ENCODE data around the gene OPN5.

Gene OPN5

GRCh38 chr6:47789553-47789952, 7.7 kb downstream of the OPN5 start:
- no peak for DNase-seq

- no peak for DNase-seq
These were observed 10.4 kb downstream of the OPN5 start for GRCh38 chr6:47792216-47792733.

- DNase-seq: no peak
These were observed 12.8 kb downstream of the OPN5 start for GRCh38 chr6:47794577-47795135.

- no peak for DNase-seq
These were observed 20.2 kb downstream of the OPN5 start for GRCh38 chr6:47801984-47802383.

GRCh38 chr6:47804821-47805220, 23.0 kb downstream of the OPN5 start:
- DNase-seq: no peak

- no peak for DNase-seq
These were observed 28.0 kb downstream of the OPN5 start for GRCh38 chr6:47809873-47810272.

GRCh38 chr6:47810885-47811284, 29.1 kb downstream of the OPN5 start:
- no peak for DNase-seq

GRCh38 chr6:47811443-47811842, 29.6 kb downstream of the OPN5 start:
- DNase-seq: no peak

- DNase-seq: no peak
These were observed 35.9 kb downstream of the OPN5 start for GRCh38 chr6:47817749-47818148.

- DNase-seq: no peak
These were observed 37.6 kb downstream of the OPN5 start for GRCh38 chr6:47819461-47819860.

- DNase-seq: no peak
These were observed 41.2 kb downstream of the OPN5 start for GRCh38 chr6:47822856-47823554.

- no peak for DNase-seq
These were observed 50.7 kb downstream of the OPN5 start for GRCh38 chr6:47832386-47833100.

- no peak for DNase-seq
These were observed 52.4 kb downstream of the OPN5 start for GRCh38 chr6:47834196-47834595.

- no peak for DNase-seq
These were observed 54.2 kb downstream of the OPN5 start for GRCh38 chr6:47836046-47836445.

GRCh38 chr6:47836639-47837038, 54.8 kb downstream of the OPN5 start:
- no peak for DNase-seq

GRCh38 chr6:47839645-47840044, 57.8 kb downstream of the OPN5 start:
- DNase-seq: no peak

- DNase-seq: no peak
These were observed 63.0 kb downstream of the OPN5 start for GRCh38 chr6:47844881-47845280.

GRCh38 chr6:47846752-47847151, 64.9 kb downstream of the OPN5 start:
- DNase-seq: no peak

GRCh38 chr6:47851091-47851490, 69.3 kb downstream of the OPN5 start:
- no peak for DNase-seq

- no peak for DNase-seq
These were observed 70.9 kb downstream of the OPN5 start for GRCh38 chr6:47852727-47853126.

GRCh38 chr6:47853766-47854165, 71.9 kb downstream of the OPN5 start:
- DNase-seq: no peak

- peak; percentile 42 for DNase-seq
These were observed 73.1 kb downstream of the OPN5 start for GRCh38 chr6:47854971-47855370.

GRCh38 chr6:47859175-47859574, 77.3 kb downstream of the OPN5 start:
- DNase-seq: no peak

GRCh38 chr6:47862731-47863130, 80.9 kb downstream of the OPN5 start:
- DNase-seq: no peak
